ENCODE results near the gene GID8.
"Not testable (repeated sequence)": the region's sequence is repeated elsewhere in the genome, so short reads cannot be mapped to it uniquely, and the experiment has no call there.

GID8 gene

DNA sequence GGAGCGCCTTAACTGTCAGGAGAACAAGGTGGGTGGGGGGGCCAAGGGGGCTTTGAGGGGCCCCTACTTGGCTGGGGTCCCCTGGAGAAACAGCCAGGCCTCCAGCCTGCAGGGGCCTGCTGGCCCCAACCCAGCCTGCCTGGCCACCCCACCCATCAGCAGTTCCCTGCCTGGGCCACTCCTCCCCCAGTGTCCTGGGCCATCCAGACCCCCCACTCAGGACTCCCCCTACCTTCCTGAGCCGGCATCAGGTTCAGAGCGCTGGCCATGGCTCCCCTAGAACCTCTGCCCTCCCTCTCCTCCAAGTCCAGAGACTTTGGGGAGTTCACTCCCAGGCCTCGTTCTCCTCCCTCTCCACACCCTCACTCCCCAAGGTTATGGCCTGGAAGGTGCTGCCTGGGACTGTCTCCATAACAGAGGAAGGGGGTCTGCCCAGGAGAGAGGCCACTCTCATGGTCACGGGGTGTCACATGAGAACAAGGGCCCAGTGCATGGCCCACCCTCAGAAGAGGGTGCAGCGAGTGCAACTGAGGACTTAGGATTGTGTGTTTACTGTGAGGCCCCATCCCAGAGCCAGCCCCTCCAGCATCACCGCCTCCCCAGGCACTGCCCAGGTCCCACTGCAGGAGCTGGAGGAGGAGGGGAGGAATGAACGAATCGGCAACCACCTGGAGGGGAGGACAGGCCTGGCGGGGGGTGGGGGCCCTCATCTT is 20.6 kb downstream of the GID8 start:
- no peak for DNase-seq (ENCODE audit: low read depth)

DNA sequence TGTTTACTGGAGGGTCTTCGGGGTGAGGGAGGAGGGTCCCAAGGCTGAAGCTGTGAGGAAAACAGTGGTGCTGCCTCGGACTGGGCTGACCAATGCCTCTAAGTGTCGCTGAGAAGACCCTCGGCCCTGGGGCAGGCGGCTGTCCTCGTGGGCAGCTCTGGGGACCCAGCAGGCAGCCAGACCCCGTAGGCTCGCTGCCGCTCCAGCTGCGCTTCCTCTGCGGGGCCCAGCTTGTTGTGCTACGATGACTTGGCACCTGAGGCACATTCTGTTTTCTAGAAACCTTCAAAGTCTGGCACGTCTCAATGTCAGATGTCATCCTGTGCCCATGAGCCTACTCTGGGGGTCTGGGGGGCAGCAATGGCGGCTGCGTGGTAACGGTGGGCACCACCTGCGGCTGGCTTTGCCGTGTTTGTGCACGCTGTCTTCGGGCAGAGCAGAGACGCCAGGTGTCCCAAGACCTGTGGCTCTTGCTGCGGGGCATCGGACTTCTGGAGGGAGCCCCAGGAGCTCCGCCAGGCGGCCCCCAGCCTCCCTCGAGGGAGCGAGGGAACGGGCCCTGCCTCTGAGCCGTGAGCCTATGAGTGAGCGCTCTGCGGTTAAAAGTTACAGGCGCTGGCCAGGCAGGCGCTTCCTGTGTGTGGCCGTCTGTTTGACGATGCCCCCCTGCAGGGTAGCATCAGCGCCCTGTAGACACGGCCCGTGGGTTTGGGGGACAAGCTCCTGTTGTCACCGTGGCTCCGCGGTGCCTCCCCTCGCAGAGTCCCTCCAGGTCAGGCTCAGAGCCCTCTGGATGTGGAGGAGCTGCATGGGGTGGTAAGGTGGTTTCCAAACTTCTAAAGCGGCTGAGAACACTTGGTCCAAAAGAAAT is 21.4 kb downstream of the GID8 start:
- no peak for DNase-seq (ENCODE audit: low read depth)

DNA sequence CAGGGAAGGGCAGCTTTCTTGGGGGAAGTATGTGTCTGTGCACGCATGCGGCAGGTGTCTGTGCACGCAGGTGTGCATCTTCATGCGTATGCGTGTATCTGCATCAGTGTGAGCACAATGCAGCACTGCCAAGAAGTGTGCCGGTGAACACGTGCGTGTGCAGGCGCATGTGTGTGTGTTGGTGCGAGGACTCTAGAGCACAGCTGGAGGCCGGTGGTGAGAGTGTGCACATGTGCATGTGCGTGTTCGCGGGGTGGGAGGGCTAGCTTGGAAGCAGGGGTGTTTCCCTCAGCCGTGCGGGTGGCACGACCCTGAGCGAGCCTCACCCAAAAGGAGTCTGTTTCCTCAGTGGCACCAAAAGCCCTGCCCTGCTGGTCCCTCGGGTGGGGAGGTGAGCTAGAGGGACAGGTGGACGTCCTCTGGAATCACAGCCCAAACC is 22.1 kb downstream of the GID8 start:
- DNase-seq (ENCODE audit: low read depth), result no peak

- DNase-seq (ENCODE audit: low read depth), result not testable (repeated sequence)
These were observed 22.7 kb downstream of the GID8 start for GRCh38 chr20:62960446-62961309.

GRCh38 chr20:62961310-62961783 is 23.4 kb downstream of the GID8 start:
- no peak for DNase-seq (ENCODE audit: low read depth)

GRCh38 chr20:62961799-62962198 is 23.9 kb downstream of the GID8 start:
- DNase-seq (ENCODE audit: low read depth), result no peak

DNA sequence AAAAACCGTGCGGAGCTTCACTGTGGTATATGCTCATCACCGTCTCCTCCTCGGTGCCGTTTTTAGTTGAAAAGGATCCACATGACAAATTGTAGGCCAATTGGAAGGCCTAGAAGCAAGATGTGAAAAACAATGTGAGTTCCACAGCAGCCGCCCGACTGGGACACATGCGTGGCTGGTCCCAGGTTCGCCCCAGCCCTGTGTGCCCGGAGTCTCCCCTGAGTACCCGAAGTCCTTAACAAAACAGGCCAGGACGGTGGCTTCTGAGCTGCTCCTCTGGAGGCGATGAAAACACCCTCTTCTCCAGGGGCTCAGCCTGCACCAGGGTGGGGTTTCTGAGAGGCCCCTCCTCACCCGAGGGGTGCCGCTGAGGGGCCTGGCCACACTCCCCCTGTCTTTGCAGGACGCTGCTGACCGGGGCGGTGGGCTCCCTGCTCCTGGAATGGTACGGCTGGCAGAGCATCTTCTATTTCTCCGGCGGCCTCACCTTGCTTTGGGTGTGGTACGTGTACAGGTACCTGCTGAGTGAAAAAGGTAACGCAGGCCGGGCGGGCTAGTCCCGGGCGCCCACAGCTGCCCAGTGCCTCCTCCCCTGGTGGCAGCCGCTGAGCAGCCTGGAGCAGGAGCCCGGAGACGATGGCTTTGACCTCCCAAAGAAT is 24.4 kb downstream of the GID8 start:
- no peak for DNase-seq (ENCODE audit: low read depth)

DNA sequence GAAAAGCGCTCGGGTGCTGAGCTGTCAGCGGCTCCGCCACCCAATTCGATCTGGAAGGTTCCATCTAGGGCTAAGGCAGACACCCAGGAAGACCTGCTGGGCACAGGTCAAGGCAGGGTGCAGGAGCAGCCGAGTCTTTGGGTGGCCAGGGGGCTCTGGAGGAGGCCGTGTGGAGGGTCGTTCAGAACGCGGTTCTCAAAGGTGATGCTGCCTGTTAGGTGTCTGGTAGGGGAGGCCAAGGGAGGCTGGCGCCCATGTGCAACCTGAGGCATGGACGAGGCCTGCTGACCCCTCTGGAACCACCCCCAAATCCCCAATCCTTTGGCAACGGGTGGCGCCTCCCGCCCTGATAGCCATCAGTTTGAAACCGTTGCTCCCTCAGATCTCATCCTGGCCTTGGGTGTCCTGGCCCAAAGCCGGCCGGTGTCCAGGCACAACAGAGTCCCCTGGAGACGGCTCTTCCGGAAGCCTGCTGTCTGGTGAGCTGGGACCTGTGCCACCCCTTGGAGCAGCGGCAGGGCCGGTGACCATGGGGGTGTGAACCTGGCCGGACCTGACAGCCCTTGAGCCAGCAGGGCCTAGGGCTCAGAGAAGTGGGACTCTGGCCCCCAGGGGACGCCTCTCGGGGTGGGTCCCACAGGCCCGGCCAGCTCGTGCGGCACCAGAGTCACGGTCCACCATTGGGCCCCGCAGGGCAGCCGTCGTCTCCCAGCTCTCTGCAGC is 25.1 kb downstream of the GID8 start:
- DNase-seq (ENCODE audit: low read depth), result no peak

GRCh38 chr20:62963614-62964397 is 25.9 kb downstream of the GID8 start:
- DNase-seq (ENCODE audit: low read depth), result no peak

DNA sequence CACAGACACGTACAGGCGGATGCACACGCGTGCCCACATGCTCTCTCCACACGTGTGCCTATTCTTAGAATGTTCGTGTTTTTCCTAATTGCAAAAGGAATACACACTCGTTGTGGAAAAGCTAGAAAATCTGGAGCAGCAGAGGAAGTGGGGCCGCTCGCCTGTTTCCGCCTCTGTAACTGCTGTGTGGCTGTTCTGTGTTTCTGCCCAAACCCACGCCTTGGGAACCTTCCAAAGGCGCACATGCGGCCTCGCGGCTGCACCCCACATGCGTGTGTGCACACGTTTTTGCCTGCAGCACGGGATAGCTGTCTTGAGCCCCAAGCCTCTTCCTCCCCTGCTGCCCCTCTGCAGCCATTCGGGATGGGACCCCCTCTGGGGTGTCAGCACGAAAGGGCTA is 26.8 kb downstream of the GID8 start:
- DNase-seq (ENCODE audit: low read depth), result no peak

GRCh38 chr20:62965363-62965771 is 27.4 kb downstream of the GID8 start:
- DNase-seq (ENCODE audit: low read depth), result no peak

DNA sequence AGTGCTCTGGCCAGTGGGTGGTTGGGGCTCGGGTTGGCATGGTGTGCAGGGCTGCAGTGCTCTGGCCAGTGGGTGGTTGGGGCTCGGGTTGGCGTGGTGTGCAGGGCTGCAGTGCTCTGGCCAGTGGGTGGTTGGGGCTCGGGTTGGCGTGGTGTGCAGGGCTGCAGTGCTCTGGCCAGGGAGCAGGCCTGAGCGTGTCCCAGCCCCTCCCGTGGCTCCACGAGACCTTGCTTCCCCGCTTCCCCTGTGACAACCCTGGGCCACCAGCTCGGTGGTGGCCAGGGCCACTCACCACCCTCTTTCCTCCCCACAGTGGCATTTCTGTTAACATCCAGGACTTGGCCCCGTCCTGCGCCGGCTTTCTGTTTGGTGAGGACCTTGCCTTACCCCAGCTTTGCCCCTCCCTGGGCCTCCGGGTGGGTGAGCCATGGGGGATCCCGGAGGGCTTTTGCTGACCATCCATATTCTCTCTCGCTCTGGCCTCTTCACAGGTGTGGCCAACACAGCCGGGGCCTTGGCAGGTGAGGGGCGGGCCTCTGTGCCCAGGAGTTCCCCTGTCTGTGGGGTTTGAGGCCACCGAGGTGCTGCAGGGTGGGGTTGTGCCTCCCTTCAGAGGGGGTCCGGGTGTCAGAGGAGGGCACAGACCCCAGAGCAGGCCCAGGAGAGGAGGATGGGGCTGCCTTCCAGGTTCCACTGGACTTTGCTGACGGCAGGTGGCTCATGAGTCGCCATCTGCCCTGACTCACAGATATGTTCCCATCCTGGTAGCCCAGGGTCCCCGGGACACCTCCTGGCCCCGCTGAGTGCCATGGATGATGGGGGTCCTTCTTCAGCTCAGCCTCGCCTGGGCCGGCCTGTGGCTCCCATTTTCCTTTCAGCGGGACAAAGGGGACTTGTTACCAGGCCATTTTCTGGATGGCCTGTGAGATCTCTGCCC is 28.5 kb downstream of the GID8 start:
- DNase-seq (ENCODE audit: low read depth), result no peak

- no peak for DNase-seq (ENCODE audit: low read depth)
These were observed 29.2 kb downstream of the GID8 start for GRCh38 chr20:62967149-62967501.

DNA sequence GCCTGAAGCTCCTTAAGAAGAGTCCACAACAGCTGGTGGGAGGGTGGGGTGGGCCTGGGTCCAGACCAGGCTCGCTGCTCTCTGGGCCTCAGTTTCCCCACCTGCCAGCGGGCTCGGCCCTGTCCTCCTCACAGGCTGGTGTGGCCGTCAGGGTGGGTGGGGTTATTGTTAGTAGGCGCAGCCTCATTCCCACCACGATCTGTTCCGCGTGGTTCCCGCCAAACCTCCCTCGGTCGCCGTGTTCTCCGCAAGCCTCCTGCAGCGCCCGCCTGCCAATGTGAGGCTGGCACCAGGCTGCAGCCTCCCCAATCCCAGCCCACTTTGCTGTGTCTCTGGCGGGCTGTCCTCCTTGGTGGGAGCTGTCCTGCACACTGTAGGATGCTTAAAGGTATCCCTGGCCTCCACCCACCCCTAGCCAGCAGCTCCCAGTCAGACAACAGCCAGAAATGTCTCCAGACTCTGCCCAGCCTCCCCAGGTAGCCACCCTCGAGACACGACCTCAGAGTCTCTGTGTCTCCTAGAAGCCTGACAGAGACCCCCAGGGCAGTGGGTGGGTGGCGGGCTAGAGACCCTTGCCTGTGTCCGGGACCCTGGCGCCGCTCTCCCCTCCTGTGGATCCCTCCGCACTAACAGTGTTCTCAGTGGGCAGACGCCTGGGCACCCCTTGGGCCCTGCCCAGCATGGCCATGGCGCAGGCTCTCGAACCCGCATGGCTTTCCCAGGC is 29.8 kb downstream of the GID8 start:
- DNase-seq (ENCODE audit: low read depth), result no peak

DNA sequence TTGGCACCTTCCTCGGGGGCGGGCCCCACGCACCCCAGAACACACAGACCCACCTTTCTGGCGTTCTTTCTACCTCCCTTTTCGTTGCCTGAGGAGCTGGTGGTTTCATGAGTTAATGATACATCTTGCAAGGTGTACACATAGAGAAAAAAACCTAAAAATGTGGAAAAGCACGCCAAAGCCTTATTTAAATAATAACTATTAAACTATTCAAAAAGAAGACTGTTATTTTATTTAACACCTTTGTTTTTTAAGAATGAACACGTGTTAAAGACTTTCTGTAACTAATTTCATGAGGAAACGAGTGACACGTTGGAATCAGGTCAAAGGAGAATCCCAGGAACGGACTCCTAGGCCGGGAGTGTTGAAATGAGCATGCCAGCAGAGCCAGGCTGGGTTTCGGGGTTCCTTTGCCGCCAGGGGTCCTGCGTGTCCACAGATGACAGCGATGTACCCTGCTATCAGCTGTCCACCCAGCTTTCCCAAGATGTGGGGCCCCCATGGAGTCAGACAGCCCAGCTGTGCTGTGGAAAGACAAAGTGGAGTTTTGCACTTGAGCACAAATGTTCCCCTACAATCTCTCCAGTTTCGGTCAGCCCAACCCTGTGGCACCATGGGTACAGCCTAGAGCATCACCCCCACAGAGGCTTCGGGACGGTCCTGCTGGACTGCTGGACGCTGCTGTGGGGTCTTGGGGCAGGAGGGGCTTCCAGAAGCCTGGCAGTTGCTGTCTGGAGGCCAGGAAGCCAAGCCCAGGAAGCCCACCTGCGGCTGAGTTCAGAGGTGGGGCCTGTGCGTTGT is 30.6 kb downstream of the GID8 start:
- no peak for DNase-seq (ENCODE audit: low read depth)

DNA sequence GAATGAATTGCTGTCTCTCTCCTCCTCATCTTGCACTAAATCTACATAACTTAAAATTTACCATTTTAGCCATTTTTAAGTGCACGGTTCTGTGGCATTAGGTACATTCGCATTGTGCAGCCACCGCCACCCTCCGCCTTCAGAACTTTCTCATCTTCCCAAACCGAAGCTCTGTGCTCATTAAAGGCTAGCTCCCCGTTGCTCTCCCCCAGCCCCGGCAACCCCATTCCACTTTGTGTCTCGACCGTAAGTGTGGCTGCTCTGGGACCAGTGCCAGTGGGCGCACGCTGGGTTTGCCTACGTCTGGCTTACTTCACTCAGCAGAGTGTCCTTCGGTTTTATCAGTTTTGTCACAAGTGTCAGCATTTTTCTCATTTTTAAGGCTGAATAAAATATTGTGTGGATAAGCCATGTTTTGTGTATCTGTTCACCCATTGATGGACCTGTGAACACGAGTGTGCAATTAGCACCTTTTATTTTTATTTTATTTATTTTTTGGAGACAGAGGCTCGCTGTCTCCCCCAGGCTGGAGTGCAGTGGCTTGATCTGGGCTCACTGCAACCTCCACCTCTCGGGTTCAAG is 31.3 kb downstream of the GID8 start:
- DNase-seq (ENCODE audit: low read depth), result no peak

DNA sequence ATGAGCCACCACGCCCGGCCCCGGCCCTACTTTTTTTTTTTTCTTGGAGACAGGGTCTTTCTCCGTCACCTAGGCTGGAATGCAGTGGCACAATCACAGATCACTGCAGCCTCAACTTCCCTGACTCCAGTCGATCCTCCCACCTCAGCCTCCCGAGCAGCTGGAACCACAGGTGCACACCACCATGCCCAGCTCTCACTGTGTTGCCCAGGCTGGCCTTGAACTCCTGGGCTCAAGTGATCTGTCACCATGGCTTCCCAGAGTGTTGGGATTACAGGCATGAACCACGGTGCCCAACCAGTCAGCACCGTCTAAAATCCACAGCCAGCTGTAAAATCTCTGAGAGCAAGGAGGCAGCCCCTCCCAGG is 32.0 kb downstream of the GID8 start:
- no peak for DNase-seq (ENCODE audit: low read depth)
